H4 (cell line): ENCODE results near the gene LMO1. TPM values are rescaled to one million over a fixed set of nuclear protein-coding genes. Genes with fewer than 3 reads are reported as not detected.

Experiments used
- DNase-seq: peaks from one replicate; pipeline ENCODE4 v3.0.0-alpha.2; 2015; ENCODE audit warnings: low spot score
- total RNA-seq: library from RNA; depleted of rRNA; stranded (reverse); fragments of >200 nt; shearing (Covaris generic); gene quantifications from 2 replicates; pipeline ENCODE4 v1.2.3, GENCODE V29; 2014

The LMO1 gene
- total RNA-seq, 1 experiment from 2014 or later = 0.46 TPM

- no peak for DNase-seq
Measured at GRCh38 chr11:8288166-8288772, 24.6 kb upstream of the LMO1 start.

GRCh38 chr11:8287703-8288102, 24.0 kb upstream of the LMO1 start:
- DNase-seq = no peak

DNA sequence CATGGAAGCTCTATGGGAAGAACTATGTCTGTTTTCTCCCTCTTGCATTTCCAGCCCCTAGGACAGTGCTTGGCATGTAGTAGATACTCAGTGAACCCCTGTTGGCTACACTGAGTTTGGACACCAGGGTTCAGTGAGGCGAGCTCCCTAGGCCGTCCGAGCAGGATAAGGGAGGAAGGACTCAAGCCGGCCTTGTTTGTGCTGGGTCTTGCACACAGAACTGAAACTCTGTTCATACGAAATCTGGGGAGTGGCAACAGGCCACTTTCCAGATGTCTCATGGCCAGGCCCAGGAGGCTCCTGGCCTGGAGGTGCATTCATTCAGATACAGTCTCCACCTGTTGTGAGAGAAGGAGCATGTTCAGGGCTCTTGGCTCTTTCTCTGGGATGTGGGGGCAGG, 23.6 kb upstream of the LMO1 start:
- DNase-seq = no peak

GRCh38 chr11:8286886-8287285, 23.2 kb upstream of the LMO1 start:
- no peak for DNase-seq

DNA sequence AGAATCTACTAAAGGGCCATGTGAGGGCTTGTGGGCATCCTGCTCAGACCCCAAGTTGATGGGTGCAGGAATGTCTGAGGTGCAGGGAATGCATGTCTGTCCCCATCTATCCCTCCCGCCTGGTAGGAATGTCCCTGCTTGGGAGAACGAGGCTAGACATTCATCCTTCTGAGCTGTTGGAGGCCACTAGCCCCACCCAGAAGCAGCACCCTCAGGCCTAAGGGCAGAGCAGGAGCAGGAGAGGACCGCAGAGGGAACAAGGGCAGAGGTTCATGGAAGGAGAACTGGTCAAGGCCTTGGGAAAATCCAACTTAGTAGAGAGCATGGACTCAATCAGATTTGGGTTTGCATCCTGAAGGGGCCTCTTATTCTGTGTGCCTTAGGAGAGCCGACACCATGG, 22.1 kb upstream of the LMO1 start:
- DNase-seq = no peak

DNA sequence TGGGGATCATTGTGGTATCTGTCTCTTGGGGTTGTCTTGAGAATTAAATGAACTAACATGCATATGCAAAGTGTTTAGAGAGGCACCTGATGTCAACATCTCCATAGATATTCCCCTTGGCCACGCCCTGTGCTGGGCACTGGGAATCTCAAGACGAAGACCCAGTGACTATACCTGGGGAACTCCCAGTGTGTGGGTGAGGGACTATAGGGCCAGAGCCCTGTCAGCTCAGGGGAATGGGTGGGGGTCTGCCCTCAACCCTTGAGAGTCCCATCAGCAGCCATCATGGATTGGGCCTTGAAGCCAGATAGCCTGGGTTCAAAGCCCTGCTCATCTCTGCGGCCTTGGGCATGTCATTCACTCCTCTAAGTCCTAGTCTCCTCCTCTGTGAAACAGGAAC, 21.6 kb upstream of the LMO1 start:
- DNase-seq = no peak

- DNase-seq = no peak
Measured at GRCh38 chr11:8283465-8284230, 20.0 kb upstream of the LMO1 start.

GRCh38 chr11:8283100-8283464, 19.4 kb upstream of the LMO1 start:
- DNase-seq = no peak

DNA sequence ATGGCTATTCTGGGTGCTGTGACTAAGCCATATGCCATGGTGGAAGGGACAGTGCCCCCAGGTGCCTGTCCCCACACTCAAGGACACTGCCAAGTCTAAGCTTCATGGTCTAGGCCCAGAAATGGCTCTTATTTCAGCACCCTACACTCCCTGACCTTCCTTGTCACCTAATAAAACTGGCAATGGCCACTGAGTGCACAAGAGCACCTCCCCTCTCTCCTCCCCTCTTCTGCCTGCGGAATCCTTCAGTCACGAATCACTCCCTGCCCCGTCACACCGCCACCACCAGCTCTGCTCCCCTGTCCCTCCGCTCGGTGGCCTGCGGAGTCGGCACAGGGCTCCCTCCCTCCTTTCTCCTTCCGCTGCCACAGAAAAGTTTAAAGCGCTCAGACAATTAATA, 19.0 kb upstream of the LMO1 start:
- DNase-seq = no peak

GRCh38 chr11:8281266-8281665, 17.6 kb upstream of the LMO1 start:
- no peak for DNase-seq

DNA sequence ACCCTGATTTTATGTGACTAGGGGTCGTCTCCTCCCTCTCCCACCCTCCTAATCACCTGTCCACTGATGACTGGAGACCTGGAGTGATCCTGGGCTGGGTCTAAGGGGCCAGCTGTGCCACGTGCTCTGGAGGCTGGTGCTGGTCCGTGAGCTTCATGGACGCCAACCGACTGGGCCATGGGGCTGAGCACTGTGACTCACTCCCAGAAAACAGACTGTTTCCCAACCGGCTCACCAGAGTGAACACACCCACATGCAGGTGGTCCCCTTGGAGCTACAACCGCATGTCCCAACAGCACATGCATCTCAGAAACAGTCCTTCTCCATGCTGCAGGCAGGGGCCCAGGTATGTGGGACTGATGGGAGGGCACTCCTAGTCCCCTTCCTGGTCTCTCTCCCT, 14.0 kb upstream of the LMO1 start:
- no peak for DNase-seq

- DNase-seq = no peak
Measured at GRCh38 chr11:8276528-8276927, 12.8 kb upstream of the LMO1 start.

DNA sequence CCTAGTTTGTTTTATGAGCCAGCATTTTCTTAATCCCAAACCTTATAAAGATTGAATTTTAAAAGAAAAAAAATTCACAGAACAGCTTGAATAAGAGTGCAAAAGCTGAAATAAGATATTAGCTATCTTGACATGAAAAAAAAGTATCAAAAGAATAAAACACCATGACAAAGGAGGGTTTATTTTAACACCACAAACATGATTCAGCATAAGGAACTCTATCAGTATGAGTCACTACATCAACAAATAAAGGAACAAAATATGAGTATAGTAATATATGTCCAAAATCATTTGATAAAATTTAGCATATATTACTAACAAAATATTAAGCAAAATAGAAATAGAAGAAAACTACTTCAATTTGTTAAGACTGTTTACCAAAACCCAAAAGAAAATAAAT, 9.6 kb upstream of the LMO1 start:
- peak; percentile 49 for DNase-seq

GRCh38 chr11:8271106-8271886, 7.6 kb upstream of the LMO1 start:
- DNase-seq = no peak

DNA sequence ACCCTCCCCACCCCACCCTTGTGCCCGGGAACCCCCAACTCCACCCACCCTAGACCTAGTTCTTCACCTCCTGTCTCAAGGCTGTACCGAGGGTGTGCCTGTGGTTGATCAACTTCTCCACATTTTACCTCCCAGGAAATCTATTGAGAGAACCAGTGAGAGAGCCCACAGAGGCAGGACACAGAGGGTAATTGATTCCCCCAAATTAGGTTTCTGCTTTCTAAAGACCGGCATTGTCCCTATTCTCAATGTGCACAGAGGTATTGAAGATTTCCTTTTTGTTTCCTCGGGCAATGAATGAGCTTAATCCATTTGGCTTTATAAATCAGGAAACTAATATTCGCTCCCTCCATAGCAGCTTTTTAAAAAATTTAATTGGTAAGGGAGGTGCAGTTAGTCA, 6.0 kb upstream of the LMO1 start:
- no peak for DNase-seq

GRCh38 chr11:8268530-8269400, 5.1 kb upstream of the LMO1 start:
- no peak for DNase-seq

DNA sequence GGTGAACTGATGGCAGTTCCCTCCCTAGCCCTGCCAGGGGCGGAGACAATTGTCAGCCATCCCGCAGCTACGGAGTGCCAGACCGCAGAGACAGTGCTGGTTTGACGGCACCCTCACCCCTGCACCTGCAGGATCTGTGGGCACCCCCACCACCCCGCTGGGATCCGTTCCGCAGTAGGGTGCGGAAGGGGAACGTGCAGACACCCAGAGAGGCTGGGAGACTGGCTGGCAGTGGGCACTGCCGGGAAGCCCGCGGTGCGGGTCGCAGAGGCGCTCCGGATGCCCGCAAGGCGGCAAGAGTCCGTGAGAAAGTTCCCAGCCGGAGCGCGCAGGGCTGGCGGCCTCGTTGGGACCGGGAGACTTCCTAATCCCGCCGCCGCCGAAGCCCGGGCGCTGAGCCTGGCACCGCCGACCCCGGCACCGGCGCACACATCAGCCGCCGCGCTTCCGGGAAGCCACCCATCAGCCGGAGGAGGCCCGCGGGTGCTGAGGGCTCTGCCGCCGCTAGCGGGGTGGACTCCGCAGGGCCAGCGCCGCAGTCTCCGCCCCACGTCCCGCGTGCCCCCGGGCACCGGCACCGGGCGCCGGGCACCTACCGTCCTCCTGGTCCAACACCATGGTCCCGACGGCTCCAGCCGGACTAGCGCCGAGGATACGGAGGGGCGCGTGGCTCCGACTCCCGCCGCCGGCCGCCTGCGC, 4.3 kb upstream of the LMO1 start:
- no peak for DNase-seq

GRCh38 chr11:8267280-8267679, 3.6 kb upstream of the LMO1 start:
- no peak for DNase-seq

DNA sequence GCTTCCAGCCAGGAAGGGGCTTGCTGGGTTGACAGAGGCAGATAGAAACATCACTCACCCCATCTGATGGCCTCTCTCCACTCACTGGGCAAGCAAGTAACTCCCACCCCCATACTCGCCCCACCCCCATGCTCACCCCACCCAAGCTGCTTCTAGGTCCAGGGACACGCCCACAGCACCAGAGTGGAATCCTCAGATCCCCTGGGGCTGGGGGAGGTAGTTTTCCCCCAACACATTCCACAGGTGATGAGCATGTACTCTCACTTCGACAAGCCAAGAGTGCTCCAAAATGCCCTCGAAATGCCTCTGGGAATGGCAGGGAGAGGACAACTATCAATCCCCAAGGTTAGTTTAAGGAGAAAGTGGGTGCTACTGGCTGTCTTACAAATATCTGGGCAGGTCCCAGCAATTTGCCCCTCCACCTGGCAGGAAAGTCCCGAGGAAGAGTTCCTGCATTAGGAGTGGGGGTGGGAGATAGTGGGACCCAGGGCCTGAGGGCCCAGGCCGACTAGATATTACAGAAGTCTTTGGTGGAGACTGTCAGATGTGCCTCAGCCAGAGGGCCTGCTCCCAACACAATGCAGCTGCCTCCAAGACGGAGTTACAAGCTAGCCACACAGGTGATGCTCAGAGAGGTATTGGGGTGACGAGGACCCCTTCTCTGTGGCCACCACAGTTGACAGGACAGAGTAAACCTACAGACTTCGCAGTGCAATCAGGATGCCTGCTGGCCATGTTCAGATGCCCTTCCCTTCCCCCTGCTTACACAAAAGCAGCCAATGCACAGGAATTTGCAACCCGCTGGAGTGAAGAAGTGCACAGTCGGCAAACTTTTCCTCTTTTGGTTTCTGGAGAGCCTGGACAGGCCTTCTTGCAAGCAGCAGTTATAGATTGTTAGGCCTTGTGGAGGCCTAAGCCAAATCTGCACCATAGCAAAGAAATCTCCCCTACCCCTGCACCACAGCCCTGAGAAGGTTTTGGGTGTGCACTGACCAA, 2.9 kb upstream of the LMO1 start:
- no peak for DNase-seq

- no peak for DNase-seq
Measured at GRCh38 chr11:8265681-8266241, 2.1 kb upstream of the LMO1 start.
